Suprapubic skin (tissue), 4 donors: ENCODE data around the gene RGL3. TPM values are rescaled to one million over a fixed set of nuclear protein-coding genes. Genes with fewer than 3 reads are reported as not detected.

Experiments used
- DNase-seq, 2 donors: peaks; one replicate each; pipeline ENCODE4 v3.0.0-alpha.2; 2019; ENCODE audit warnings: low spot score in 2 of 2
- H3K27ac ChIP-seq: fragments of 200-600 bp; sonication (generic); one replicate; pipeline ENCODE4 v1.5.1; 2019
- H3K27me3 ChIP-seq: fragments of 200-600 bp; sonication (generic); one replicate; pipeline ENCODE4 v1.5.1; 2019
- H3K36me3 ChIP-seq: fragments of 200-600 bp; sonication (generic); one replicate; pipeline ENCODE4 v1.5.1; 2019
- H3K4me1 ChIP-seq: fragments of 200-600 bp; sonication (generic); one replicate; pipeline ENCODE4 v1.5.1; 2019
- H3K4me3 ChIP-seq: fragments of 200-600 bp; sonication (generic); one replicate; pipeline ENCODE4 v1.5.1; 2019; ENCODE audit warnings: mild to moderate bottlenecking
- H3K9me3 ChIP-seq: fragments of 200-600 bp; sonication (generic); one replicate; pipeline ENCODE4 v1.5.1; 2019
- EP300 ChIP-seq: sonication (generic); formaldehyde crosslinking; IDR thresholded peaks from one replicate; pipeline ENCODE4 v1.6.1; 2017; ENCODE audit warnings: antibody characterized with exemption
- POLR2A ChIP-seq, 2 donors: fragments of 450-650 bp; IDR thresholded peaks; one replicate each; pipeline ENCODE4 v1.6.1; 2017; ENCODE audit warnings: antibody characterized with exemption in 2 of 2, mild to moderate bottlenecking in 2 of 2, moderate library complexity in 2 of 2
- POLR2AphosphoS5 ChIP-seq, 3 donors: sonication (generic); formaldehyde crosslinking; IDR thresholded peaks; one replicate each; pipeline ENCODE4 v1.6.1; 2017; ENCODE audit warnings: antibody characterized with exemption in 3 of 3
- WGBS: methylation state at CpG from one replicate; pipeline ENCODE4 v1.1.5; 2018; 5-methylcytosine and 5-hydroxymethylcytosine counted together
- total RNA-seq, 4 donors: library from RNA; depleted of rRNA; stranded (reverse); fragments of >200 nt; gene quantifications; one replicate each; pipeline ENCODE4 v1.1.0, GENCODE V29; 2016
- TF ChIP-seq, protein P1 (sequence below), 2 donors: fragments of 200-600 bp in 1 of 2; fragments of 450-650 bp in 1 of 2; sonication (generic) in 1 of 2; IDR thresholded peaks; one replicate each; pipeline ENCODE4 v1.5.1; 2016 to 2019; ENCODE audit warnings: antibody characterized with exemption in 2 of 2, mild to moderate bottlenecking in 1 of 2, moderate library complexity in 1 of 2

Gene RGL3
- total RNA-seq, 4 donors from 2014 or later = 1.4 to 4.3 (median 3.5) TPM

GRCh38 chr19:11364296-11364904 is 54.7 kb downstream of the RGL3 start:
- H3K27ac ChIP-seq = no peak overlapping the region
- 94% methylated on average over 20 of the region's 28 CpGs for whole genome bisulfite sequencing
- no peak for DNase-seq
- TF ChIP-seq, protein P1, sequence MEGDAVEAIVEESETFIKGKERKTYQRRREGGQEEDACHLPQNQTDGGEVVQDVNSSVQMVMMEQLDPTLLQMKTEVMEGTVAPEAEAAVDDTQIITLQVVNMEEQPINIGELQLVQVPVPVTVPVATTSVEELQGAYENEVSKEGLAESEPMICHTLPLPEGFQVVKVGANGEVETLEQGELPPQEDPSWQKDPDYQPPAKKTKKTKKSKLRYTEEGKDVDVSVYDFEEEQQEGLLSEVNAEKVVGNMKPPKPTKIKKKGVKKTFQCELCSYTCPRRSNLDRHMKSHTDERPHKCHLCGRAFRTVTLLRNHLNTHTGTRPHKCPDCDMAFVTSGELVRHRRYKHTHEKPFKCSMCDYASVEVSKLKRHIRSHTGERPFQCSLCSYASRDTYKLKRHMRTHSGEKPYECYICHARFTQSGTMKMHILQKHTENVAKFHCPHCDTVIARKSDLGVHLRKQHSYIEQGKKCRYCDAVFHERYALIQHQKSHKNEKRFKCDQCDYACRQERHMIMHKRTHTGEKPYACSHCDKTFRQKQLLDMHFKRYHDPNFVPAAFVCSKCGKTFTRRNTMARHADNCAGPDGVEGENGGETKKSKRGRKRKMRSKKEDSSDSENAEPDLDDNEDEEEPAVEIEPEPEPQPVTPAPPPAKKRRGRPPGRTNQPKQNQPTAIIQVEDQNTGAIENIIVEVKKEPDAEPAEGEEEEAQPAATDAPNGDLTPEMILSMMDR (IDR thresholded peaks at IDR 0.05) = no peak
- TF ChIP-seq POLR2AphosphoS5 (IDR thresholded peaks at IDR 0.05) (no peak), POLR2A (IDR thresholded peaks at IDR 0.05) (no peak), EP300 (no peak)
- H3K4me1 ChIP-seq = peaks cover 4% of the 10 kb centered on the region
- H3K9me3 ChIP-seq = no peaks in the 10 kb centered on the region
- no peak overlapping the region for H3K4me3 ChIP-seq
- peaks cover 49% of the 10 kb centered on the region for H3K36me3 ChIP-seq
- no peaks in the 10 kb centered on the region for H3K27me3 ChIP-seq

DNA sequence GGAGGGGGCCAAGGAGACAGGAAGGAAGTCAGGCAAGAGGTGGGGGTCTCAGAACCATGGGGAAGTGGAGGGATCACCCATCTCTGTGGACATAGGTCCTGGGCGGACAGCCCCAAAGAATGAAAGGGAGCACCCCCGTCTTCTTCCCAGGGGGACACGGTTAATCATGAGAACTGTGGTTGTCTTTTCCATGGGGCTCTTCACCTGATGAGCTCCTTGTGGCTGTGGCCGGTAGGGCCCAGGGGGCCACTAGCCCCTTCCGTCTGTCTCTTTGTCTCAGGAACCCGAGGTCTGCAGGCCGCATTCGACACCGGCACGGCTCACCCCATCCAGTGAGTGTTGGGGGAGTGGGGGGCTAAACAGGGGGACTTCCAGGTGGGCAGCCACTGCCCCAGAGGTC is 55.2 kb downstream of the RGL3 start:
- WGBS = 90% methylated on average over 10 of the region's 10 CpGs
- Histone ChIP-seq H3K4me1 (peaks cover 4% of the 10 kb centered on the region), H3K4me3 (no peak overlapping the region), H3K27me3 (no peaks in the 10 kb centered on the region), H3K36me3 (peaks cover 51% of the 10 kb centered on the region), H3K27ac (no peak overlapping the region), H3K9me3 (no peaks in the 10 kb centered on the region)
- no peak for DNase-seq
- TF ChIP-seq, protein P1 (IDR thresholded peaks at IDR 0.05) = no peak
- TF ChIP-seq EP300 (no peak), POLR2A (IDR thresholded peaks at IDR 0.05) (no peak), POLR2AphosphoS5 (IDR thresholded peaks at IDR 0.05) (no peak)

GRCh38 chr19:11361771-11362731 is 57.1 kb downstream of the RGL3 start:
- Histone ChIP-seq H3K27me3 (no peaks in the 10 kb centered on the region), H3K9me3 (no peaks in the 10 kb centered on the region), H3K27ac (no peak overlapping the region), H3K36me3 (peaks cover 48% of the 10 kb centered on the region), H3K4me1 (peaks cover 4% of the 10 kb centered on the region), H3K4me3 (no peak overlapping the region)
- TF ChIP-seq, protein P1 (IDR thresholded peaks at IDR 0.05) = no peak
- TF ChIP-seq EP300 (no peak), POLR2A (IDR thresholded peaks at IDR 0.05) (no peak), POLR2AphosphoS5 (IDR thresholded peaks at IDR 0.05) (no peak)
- DNase-seq = no peak
- 84% methylated on average over 35 of the region's 35 CpGs for WGBS

DNA sequence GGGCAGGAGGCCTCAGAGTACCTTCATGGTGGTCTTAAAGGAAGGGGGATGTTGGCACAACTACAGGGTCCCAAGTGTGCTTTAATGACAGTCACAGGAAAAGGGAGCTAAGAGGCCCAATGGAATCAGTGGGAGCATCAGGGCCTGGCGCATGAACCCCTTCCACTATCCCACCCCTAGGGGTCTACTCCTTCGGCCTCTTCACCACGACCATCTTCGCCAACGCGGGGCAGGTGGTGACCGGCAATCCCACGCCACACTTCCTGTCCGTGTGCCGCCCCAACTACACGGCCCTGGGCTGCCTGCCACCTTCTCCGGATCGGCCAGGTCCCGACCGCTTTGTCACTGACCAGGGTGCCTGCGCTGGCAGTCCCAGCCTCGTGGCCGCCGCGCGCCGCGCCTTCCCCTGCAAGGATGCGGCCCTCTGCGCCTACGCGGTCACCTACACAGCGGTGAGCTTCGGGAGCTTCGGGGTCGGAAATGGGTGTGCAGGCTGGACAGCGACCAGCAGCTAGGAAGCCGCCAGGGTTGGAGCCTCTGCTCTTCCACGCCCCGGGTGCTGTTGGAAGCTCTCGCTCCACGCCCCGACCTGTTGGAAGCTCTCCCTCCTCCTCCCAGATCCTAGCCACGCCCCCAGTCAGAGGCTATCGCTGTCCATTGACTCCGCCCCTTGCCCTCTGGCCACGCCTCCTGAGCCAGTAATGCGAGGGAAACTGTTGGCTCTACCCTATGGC is 57.9 kb downstream of the RGL3 start:
- H3K36me3 ChIP-seq = peaks cover 47% of the 10 kb centered on the region
- H3K4me1 ChIP-seq = peaks cover 9% of the 10 kb centered on the region
- no peak for DNase-seq
- 43% methylated on average over 29 of the region's 43 CpGs for WGBS
- no peaks in the 10 kb centered on the region for H3K9me3 ChIP-seq
- no peaks in the 10 kb centered on the region for H3K27me3 ChIP-seq
- no peak overlapping the region for H3K27ac ChIP-seq
- no peak overlapping the region for H3K4me3 ChIP-seq
- TF ChIP-seq, protein P1 (IDR thresholded peaks at IDR 0.05) = no peak
- no peak for TF ChIP-seq POLR2A (IDR thresholded peaks at IDR 0.05)
- no peak for TF ChIP-seq POLR2AphosphoS5 (IDR thresholded peaks at IDR 0.05)
- no peak for TF ChIP-seq EP300
